Liver (tissue), 9 donors: ENCODE results near the gene CYP24A1. TPM values are rescaled to one million over a fixed set of nuclear protein-coding genes. Genes with fewer than 3 reads are reported as not detected.
A peak's percentile ranks its signal among the peaks of the same experiment; 100 is the strongest.

Experiments used
- DNase-seq: peaks from one replicate; pipeline ENCODE4 v3.0.0-alpha.2; 2017; ENCODE audit warnings: low spot score
- H3K27ac ChIP-seq, 2 donors: one replicate each; pipeline ENCODE4 v1.7.0; 2013; ENCODE audit warnings: inconsistent platforms in 2 of 2, low read length in 2 of 2, control low read depth in 1 of 2, low read depth in 1 of 2, mild to moderate bottlenecking in 1 of 2
- H3K27me3 ChIP-seq, 4 donors: one replicate each; pipeline versions ENCODE4 v1.6.1 to v1.7.0; 2013; ENCODE audit warnings: low read length in 3 of 4, inconsistent platforms in 1 of 4, mild to moderate bottlenecking in 1 of 4, moderate library complexity in 1 of 4; ENCODE audit not compliant: control insufficient read depth in 4 of 4, insufficient read depth in 4 of 4
- H3K36me3 ChIP-seq, 4 donors: one replicate each; pipeline versions ENCODE4 v1.6.1 to v1.7.0; 2013; ENCODE audit warnings: low read length in 3 of 4, mild to moderate bottlenecking in 3 of 4, low read depth in 1 of 4, moderate library complexity in 1 of 4; ENCODE audit not compliant: control insufficient read depth in 4 of 4, insufficient read depth in 3 of 4
- H3K4me1 ChIP-seq, 4 donors: one replicate each; pipeline versions ENCODE4 v1.6.1 to v1.7.0; 2013; ENCODE audit warnings: low read length in 3 of 4, mild to moderate bottlenecking in 3 of 4, moderate library complexity in 1 of 4; ENCODE audit not compliant: control insufficient read depth in 4 of 4, insufficient read depth in 4 of 4
- H3K4me3 ChIP-seq, 3 donors: one replicate each; pipeline versions ENCODE4 v1.6.1 to v1.7.0; 2013; ENCODE audit warnings: low read length in 3 of 3, control low read depth in 1 of 3, low read depth in 1 of 3, mild to moderate bottlenecking in 1 of 3
- H3K9ac ChIP-seq, 2 donors: one replicate each; pipeline ENCODE4 v1.7.0; 2013; ENCODE audit warnings: low read length in 2 of 2, mild to moderate bottlenecking in 2 of 2, moderate library complexity in 2 of 2, control low read depth in 1 of 2, low read depth in 1 of 2
- H3K9me3 ChIP-seq, 4 donors: one replicate each; pipeline versions ENCODE4 v1.6.1 to v1.7.0; 2013; ENCODE audit warnings: low read length in 3 of 4; ENCODE audit not compliant: control insufficient read depth in 4 of 4
- ATF3 ChIP-seq: IDR thresholded peaks from 2 replicates; pipeline ENCODE4 v1.6.1; 2016; ENCODE audit warnings: antibody characterized with exemption
- CTCF ChIP-seq: fragments of 150-350 bp; IDR thresholded peaks from 2 replicates; pipeline ENCODE4 v1.5.1; 2017; ENCODE audit warnings: improper control_type of control experiment, low read depth, low read length; ENCODE audit not compliant: missing input control
- EGR1 ChIP-seq, 2 donors: IDR thresholded peaks; 2 replicates each; pipeline ENCODE4 v1.6.1; 2016 to 2018; ENCODE audit warnings: antibody characterized with exemption in 2 of 2, low read depth in 2 of 2
- FOXA1 ChIP-seq: IDR thresholded peaks from 2 replicates; pipeline ENCODE4 v1.6.1; 2016; ENCODE audit warnings: antibody characterized with exemption
- FOXA2 ChIP-seq: IDR thresholded peaks from 2 replicates; pipeline ENCODE4 v1.6.1; 2016; ENCODE audit warnings: antibody characterized with exemption
- HNF4A ChIP-seq, 2 donors: conservative IDR thresholded peaks; 2 replicates each; pipeline ENCODE4 v1.6.1; 2016; ENCODE audit warnings: antibody characterized with exemption in 2 of 2, mild to moderate bottlenecking in 2 of 2
- HNF4G ChIP-seq: IDR thresholded peaks from 2 replicates; pipeline ENCODE4 v1.6.1; 2016; ENCODE audit warnings: antibody characterized with exemption
- JUND ChIP-seq, 2 donors: IDR thresholded peaks; 2 replicates each; pipeline ENCODE4 v1.6.1; 2016; ENCODE audit warnings: antibody characterized with exemption in 2 of 2
- MAX ChIP-seq: IDR thresholded peaks from 2 replicates; pipeline ENCODE4 v1.6.1; 2016; ENCODE audit warnings: antibody characterized with exemption
- RAD21 ChIP-seq, 2 donors: IDR thresholded peaks; 2 replicates each; pipeline ENCODE4 v1.6.1; 2016; ENCODE audit warnings: antibody characterized with exemption in 2 of 2, mild to moderate bottlenecking in 2 of 2
- REST ChIP-seq: IDR thresholded peaks from 2 replicates; pipeline ENCODE4 v1.6.1; 2016; ENCODE audit warnings: antibody characterized with exemption, mild to moderate bottlenecking
- RXRA ChIP-seq, 2 donors: IDR thresholded peaks; 2 replicates each; pipeline ENCODE4 v1.6.1; 2017 to 2018; ENCODE audit warnings: antibody characterized with exemption in 2 of 2, mild to moderate bottlenecking in 1 of 2
- SP1 ChIP-seq: IDR thresholded peaks from 2 replicates; pipeline ENCODE4 v1.6.1; 2018; ENCODE audit warnings: antibody characterized with exemption, mild to moderate bottlenecking
- TAF1 ChIP-seq: conservative IDR thresholded peaks from 2 replicates; pipeline ENCODE4 v1.6.1; 2016; ENCODE audit warnings: antibody characterized with exemption, mild to moderate bottlenecking
- YY1 ChIP-seq: IDR thresholded peaks from 2 replicates; pipeline ENCODE4 v1.6.1; 2016; ENCODE audit warnings: antibody characterized with exemption, mild to moderate bottlenecking
- WGBS: extraction: QIAGEN DNeasy Blood & Tissue Kit; methylation state at CpG from one replicate; pipeline ENCODE4 v1.1.7; 2013; 5-methylcytosine and 5-hydroxymethylcytosine counted together
- polyA plus RNA-seq, 2 donors: library from polyadenylated mRNA; stranded (reverse) in 1 of 2; unstranded in 1 of 2; fragments of 200-250 nt in 1 of 2; fragments of >200 nt in 1 of 2; fragmentation: Nextera tagmentation in 1 of 2; extraction: Ambion mirVana in 1 of 2; gene quantifications; one replicate each; pipeline versions ENCODE4 v1.2.1 to v1.2.3, GENCODE V29; 2013 to 2015
- total RNA-seq, 2 donors: library from RNA; depleted of rRNA; stranded (reverse); fragments of >200 nt; gene quantifications; one replicate each; pipeline ENCODE4 v1.2.3, GENCODE V29; 2014
- donor health status: healthy.
- donor health status: healthy.
- donor health status: healthy.
- donor health status: healthy.
- donor health status: healthy.

Gene CYP24A1
- total and polyA plus RNA-seq, 4 donors, result not detected

- Histone ChIP-seq H3K9ac (no peak overlapping the region), H3K4me3 (no peak overlapping the region), H3K4me1 (peaks cover 0 to 4% (median 0%) of the 10 kb centered on the region in 4 donors), H3K9me3 (no peaks in the 10 kb centered on the region), H3K36me3 (no peaks in the 10 kb centered on the region), H3K27me3 (no peaks in the 10 kb centered on the region), H3K27ac (no peak overlapping the region)
- no peak for DNase-seq
- WGBS, result 30% methylated on average over 2 of the region's 2 CpGs
- TF ChIP-seq MAX (no peak), HNF4A (conservative IDR thresholded peaks at IDR 0.05) (no peak), YY1 (peak; percentile 13), TAF1 (no peak), RAD21 (IDR thresholded peaks at IDR 0.05) (peak in 1 of 2 donors; percentile 19), EGR1 (IDR thresholded peaks at IDR 0.05; ENCODE audit: low read depth in 2 of 2) (no peak), JUND (IDR thresholded peaks at IDR 0.05) (no peak), FOXA1 (no peak), HNF4G (no peak), CTCF (no peak), RXRA (IDR thresholded peaks at IDR 0.05) (peak; percentile 37 to 64)
Measured at GRCh38 chr20:54153041-54153327, 20.8 kb downstream of the CYP24A1 start.

- DNase-seq, result no peak
- H3K4me1 ChIP-seq, result peaks cover 0 to 4% (median 0%) of the 10 kb centered on the region in 4 donors
- H3K36me3 ChIP-seq, result no peaks in the 10 kb centered on the region
- H3K27ac ChIP-seq, result no peak overlapping the region
- H3K27me3 ChIP-seq, result no peaks in the 10 kb centered on the region
- H3K4me3 ChIP-seq, result no peak overlapping the region
- no peaks in the 10 kb centered on the region for H3K9me3 ChIP-seq
- 84% methylated on average over 10 of the region's 10 CpGs for WGBS
- no peak overlapping the region for H3K9ac ChIP-seq
- TF ChIP-seq SP1 (peak; percentile 42), CTCF (no peak), HNF4A (conservative IDR thresholded peaks at IDR 0.05) (peak in 1 of 2 donors; percentile 12)
Measured at GRCh38 chr20:54152227-54153040, 21.4 kb downstream of the CYP24A1 start.

- Histone ChIP-seq H3K27ac (no peak overlapping the region), H3K9me3 (no peaks in the 10 kb centered on the region), H3K9ac (no peak overlapping the region), H3K4me3 (no peak overlapping the region), H3K4me1 (peaks cover 0 to 4% (median 0%) of the 10 kb centered on the region in 4 donors), H3K27me3 (no peaks in the 10 kb centered on the region), H3K36me3 (no peaks in the 10 kb centered on the region)
- 93% methylated on average over 12 of the region's 12 CpGs for WGBS
- no peak for DNase-seq
- TF ChIP-seq SP1 (no peak), TAF1 (no peak), HNF4A (conservative IDR thresholded peaks at IDR 0.05) (no peak), CTCF (no peak), ATF3 (no peak), REST (no peak), FOXA2 (no peak), RAD21 (IDR thresholded peaks at IDR 0.05) (no peak)
Measured at GRCh38 chr20:54151511-54152226, 22.1 kb downstream of the CYP24A1 start.
